GM19025 (cell line): Measurements from ENCODE around the gene HOXA4.

Experiments
- ATAC-seq: cut with Tn5 transposase; IDR thresholded peaks from one replicate; pipeline ENCODE4 v1.9.1; 2021; ENCODE audit warnings: mild to moderate bottlenecking, low read depth, moderate library complexity; ENCODE audit not compliant: unreplicated experiment

The HOXA4 gene

DNA sequence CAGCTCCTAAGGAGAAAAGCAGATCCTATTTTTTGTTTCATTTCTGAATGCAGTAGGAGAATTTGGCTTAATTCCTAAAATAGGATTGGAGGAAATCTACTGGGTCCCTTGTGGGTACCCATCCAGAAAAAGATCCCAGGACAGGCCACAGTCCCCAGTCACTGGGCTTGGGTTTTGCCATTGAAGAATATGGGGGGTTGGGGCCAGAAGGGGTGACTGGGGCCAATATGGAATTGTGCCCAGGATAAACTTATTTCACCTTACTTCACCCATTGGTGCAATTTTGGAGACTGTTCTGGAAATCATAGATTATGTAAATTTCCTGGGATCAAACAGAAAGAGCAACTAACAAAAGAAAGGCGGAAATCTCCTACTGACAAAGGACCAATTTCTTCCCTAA, 7.9 kb upstream of the HOXA4 start:
- ATAC-seq = no peak

DNA sequence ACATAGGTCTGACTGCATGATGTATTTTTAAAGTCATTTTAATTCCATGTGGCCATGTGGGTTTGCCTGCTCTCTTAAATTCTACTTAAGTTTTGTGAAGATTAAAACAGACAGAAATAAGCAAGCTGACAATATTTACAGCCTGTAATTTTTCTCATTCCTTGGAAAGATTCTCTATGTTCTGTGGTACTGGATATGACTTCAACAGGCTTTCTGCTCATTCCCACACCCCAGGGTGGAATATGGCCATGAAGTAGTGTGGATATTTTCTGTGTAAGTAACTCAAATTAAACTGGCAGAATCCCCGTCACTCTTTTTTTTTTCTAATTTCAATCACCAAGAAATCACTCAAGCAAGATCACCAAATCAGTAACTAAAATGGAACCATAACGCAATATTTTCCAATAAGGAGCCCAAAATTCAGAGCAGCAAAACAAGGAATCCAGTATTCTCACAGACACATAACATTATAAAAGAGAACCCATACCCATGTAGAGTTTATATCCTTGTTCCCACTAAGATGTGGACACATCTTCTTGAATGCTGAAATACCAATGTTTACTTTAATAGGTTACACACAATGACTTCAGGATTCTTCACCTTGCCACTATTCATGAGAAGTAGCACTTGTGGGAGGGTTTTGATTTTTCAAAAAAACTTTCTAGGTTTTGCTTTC, 7.2 kb upstream of the HOXA4 start:
- ATAC-seq = no peak

DNA sequence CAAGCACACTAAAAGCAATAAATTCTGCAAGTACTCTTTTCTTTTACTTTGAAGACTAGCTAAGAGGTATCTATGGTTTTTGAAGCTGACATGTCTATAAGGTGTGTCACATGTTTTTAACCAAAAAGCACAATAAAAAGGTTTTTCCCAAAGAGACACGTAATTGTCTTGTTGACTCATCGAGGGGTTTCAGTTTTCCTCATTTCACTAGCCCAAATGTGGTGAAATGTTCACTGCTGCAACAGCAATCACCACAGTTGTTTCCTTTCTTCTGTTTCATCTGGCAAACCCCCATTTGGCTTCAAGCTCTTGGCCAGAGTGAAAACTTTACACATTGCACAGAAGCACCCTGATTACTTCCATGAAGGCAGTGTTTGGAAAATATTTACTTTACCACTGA, 3.8 kb upstream of the HOXA4 start:
- ATAC-seq = no peak

DNA sequence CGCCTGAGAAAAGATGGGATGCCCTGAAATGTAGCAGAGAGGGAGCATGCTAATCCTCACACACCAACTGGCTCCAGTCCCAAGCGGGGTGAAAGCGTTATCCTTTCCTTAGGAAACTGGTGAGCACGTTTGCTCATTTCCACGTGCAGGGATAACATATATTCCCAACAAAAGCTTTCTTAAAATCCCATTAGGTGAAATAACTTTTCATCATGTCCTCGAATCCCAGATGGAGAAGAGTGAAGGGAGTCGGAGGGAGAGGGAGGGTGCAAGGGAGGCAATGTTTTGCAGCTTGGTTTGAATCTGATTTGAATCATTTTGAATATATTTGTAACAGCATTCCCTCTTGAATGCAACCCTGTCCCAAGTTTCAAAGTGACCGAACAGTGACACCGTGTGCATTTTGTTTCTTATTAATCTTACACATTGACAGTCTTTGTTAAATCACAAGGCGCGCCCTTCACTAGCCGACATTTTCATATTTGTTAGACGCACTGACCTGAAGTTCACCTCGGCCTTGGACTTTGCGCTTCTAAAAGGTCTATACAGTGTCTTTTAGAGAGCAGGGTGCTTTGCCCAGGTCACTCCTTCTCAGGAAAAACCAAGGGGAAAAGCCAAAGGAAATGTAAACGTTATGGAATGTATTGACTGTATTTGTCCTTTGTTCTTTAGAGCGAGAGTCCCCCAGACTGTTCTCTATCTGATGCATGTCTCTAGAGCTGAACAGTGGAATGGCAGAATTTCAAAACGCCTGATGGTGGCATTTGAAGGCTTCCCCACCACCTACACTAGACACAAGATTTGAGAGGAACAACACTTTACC, 3.1 kb upstream of the HOXA4 start:
- no peak for ATAC-seq

DNA sequence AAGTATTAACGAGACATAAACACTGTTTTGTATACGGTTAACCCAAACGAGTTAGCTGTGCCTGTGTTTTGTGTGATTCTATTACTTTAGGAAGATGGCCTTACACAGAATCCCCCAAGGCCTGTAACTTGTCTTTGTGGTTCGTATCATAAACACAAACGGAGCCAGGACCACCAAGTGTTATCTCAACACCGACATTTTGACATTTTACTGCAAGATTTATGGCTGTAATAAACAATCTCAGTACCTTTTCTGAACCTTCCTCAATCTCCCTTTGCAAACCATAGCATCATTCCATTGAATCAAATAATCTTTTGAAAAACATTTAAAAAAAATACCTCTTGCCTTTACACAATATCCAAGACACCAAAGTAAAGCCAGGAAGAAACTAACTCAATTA, 2.4 kb upstream of the HOXA4 start:
- no peak for ATAC-seq

DNA sequence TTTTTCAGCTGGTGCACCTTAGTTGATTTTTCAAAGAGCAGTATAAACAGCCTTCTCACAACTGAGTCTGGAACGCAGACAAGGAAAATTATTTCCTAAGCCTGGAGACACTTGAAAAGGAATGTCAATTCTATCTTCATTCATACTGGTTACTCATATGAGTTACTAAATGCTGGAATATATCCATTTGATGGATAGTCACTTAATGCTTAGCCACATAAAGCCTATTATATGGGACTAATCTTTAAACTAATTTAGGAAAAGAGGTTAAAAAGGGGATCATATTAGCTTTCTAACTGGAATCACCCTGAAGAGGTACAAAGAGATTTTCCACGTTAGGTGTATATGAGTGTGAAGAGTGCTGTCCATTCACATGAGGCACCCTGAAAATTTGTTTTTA, 1.7 kb upstream of the HOXA4 start:
- ATAC-seq = no peak

DNA sequence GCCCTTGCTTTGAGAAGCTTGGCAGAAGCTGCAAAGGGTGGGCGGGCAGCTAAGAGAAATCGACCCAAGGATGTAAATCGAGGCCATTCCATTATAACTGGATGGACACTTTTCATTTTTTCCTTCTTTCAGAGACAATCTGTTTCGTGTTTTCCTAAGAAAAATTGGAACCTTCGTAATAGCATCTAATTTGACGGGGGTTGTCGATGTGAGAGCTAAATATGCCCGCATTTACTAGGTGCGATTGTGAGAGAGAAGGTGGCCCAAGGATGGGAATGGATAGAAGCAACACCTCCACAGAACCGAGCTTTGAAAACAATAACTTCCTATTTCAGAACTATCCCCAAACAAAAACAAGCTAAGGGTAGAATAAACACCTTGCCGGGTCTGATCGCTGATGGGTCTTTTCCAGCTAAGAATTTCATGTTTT, 848 bp upstream of the HOXA4 start:
- ATAC-seq = no peak

DNA sequence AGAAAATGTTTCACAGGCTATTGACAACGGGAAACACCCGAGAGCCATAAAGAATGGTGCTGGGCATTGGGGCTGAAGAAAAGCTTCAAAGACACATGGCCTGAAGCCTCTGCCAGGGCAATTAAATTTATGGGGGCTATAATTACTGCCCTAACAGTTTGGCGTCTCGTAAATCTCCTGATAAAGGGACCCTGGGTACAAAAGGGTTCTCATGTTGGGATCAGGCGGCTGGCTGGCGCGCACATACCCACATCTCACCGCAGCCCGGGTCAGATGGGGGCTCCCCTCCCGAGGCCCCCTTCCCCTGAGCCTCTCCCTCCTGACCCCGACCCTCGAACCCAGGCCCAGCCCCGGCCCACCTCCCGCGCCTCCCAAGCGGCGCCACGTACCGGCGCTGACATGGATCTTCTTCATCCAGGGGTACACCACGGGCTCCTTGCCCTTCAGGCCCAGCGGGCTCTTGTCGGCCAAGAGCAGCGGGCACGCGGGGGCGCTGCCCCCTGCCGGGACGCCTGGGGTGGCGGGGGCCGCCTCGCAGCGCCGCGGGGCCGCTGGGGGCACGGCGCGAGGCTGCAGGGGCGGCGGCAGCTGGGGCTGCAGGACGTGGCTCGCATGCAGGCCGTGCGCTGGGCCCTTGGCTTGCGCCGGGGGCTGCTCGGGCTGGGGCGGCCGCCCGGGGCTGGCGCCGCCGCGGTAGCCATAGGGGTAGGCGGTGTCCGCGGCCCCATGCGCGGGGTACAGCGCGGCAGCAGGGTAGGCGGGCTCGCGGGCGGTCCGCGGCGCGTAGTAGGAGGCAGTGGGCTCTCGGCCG, 623 bp downstream of the HOXA4 start:
- ATAC-seq = no peak

DNA sequence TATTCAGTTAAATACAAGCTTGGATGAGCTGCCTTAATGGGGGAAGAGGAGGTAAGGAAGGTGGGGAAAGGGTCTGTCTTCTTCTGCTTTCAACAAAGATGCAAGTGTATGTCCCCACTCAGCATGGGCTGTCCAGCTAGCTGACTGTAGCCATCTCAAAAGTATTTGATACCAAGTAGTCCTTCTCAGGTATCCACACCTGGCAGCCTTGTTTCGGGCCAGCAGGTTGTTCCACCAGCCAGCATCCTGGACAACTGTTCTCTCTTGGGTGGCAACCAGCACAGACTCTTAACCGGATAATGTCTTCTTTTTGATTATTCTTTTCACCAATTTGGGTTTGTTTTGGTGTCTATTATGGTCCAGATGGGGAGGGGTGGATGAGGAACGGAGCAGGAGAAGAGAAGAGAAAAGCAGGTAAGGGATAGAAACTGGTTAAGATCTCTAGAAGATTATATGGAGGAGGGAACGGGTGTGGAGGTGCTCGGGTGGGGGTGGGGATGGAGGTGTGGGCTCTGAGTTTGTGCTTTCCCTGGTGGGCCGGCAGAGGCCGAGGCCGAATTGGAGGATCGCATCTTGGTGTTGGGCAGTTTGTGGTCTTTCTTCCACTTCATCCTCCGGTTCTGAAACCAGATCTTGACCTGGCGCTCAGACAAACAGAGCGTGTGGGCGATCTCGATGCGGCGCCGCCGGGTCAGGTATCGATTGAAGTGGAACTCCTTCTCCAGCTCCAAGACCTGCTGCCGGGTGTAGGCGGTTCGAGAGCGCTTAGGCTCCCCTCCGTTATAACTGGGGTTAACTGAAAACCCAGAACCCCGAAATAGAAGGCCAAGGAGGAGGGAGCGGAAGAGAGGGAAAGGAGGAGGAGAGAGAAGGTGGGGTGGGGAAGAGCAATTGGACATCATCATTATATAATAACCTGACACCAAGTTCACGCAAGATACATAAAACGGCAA, 1.5 kb downstream of the HOXA4 start:
- no peak for ATAC-seq

DNA sequence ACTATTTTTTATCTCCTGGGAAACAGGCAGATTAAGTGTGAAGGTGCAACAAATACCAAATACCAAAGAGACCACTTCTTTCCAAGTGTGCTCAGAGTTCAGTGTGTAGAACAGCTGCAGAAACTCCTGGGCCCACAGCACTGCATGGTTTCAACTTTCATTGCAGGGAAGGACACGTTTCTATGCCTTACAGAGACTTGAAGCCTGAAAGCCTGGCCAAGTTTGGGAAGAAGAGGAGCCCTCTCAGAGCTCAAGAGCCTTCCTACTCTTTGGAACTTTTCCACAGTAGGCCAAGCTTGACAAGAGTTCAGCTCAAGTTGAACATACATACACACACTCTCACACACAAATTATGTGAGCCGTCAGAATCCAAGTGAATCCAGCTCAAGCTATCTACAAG, 2.5 kb downstream of the HOXA4 start:
- no peak for ATAC-seq

DNA sequence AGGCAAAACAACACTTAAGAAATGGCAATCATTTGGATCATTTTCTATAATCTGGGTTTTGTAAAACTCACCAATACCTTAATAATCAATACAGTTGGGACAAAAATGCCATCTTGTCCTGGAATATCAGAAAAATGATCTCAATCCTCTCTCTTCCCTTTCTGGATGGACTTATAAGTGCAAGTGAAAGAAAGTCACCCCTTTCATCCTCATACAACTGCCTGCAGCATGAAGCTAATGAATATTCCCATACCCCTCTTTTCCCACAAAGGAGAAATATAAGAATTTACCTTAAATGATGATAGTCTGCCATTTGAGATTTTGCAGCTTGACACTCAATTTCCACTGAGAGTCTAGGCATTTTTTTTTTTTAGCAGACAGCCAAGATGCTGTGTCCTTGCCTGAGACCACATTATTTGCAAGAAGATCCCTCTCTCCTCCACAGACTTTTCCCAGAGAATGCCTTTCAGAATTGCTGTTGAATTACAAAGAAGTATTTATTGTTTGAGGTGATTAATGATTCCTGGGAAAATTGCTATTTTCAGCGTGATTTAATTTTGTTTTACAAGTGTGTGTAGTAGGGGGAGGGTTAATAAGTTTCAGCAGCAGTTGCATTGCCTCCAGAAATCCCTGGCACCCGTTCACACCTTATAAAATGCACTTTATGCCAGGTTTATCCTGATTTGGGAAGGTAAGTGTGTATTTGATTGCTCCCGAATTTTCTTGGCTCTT, 3.8 kb downstream of the HOXA4 start:
- no peak for ATAC-seq

DNA sequence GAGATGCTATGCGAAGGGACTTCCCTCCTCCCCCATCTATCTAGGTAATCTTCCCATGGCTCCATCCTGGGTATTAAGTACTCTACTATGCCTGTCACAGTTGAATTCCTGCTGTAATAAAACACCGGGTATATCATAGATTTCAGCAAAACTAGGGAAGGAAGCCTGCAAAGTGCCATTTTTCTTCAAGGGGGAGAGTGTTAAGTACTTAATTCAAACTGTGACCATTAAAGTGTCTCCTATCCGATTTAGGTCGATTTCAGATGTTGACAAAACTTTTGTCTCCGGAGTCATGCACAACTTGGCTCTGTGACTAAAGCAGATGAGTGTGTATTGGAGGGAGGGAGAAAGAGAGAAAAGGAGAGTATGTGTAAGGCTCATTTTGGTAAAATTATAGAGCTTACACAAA, 4.6 kb downstream of the HOXA4 start:
- no peak for ATAC-seq

DNA sequence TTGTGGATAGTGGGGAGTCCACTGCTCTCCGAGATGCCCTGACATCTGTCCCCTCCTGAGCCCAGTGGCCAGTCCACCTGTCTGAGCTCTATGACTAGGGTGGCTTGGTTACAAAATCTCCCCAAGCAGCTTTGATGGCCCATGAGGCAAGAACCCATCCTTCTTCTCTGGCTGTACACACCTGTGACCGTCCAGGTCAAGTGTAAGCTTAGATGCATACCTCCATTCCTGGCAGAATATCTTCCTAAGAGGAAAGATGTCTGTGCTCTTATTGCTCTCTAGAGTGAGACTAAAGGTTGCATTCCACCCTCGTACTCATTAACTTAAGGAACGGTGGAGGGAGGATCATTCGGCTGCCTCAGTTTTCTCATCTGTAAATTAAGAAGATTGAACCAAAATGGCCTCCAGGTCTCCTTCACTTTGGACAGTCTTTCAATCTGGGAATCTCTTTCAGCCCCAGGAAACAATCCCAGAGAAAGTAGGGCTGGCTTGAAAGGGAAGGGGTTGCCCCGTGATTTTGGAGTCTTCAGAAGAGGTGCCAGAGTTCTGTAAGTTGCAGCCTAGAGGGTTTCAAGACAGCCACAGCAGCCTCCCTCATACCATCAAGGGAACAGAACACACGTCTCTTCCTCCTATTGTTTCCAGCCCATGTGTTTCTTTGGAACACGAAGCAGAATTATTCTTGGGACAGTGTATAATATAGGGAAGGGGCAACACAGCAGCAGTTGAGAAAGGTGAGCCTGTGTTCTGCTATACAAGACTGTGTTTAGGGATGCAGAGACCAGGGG, 5.5 kb downstream of the HOXA4 start:
- no peak for ATAC-seq

DNA sequence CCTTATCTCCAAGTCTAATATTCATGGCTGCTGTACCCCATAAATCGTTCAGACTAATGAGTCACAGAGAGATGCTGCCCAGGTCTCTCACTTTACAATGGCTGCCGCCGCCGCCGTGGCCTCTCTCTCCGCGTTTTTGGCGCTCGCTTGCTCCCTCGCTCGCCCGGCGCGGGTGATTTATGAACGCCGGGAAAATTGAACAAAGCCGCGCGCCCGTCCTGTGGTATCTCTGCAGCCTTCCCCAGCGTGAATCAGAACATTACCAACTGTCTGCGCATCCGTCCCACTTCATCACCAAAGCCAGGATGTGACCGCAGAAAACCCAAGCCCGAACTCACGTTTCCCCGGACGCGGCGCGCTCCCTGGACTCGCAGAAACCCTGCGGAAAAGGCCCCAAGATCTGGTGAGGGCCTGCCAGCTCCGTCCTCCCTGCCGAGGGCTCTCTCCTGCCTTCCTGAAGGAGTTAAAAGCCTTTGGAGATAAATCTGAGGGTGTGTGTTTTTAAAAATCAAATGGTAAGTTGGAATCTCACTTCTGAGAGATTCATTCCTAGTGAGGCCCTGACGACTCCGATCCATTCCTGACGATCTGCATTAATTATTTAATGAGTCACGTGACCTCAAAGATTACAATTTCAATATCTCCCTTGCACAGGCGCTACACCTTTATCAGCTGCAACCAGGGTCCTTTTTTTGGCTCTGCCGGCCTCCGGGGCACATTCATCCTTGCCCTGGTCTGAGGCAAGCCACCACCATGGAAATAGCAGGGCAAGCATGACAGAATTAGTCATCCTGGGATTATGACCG, 6.3 kb downstream of the HOXA4 start:
- no peak for ATAC-seq

DNA sequence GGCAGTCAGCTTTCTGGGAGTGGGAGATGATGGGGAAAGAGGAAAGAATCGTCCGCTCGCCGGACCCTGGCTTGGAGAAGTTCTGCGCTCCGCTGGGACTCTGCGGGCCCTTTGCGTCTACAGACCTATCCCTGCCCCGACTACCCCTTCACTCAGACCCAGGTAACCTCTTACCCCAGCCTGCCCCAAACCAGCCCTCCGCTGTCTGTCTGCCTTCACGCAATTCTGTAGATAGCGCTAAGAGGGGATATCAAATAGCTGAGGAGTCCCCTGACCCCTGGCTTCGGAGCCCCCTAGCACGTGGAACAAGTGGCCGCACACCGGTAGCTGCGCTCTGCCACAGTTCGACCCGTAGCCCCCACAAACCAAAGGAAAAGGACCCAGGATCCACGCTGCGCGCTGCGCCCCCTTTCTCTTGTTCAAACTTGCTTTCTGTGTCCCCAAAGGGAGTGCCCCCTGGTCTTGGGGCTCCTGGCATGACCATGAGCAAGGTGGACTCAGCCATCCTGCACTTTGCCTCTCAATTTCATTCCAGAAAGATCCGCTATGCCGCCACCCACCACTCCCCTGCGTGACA, 7.0 kb downstream of the HOXA4 start:
- ATAC-seq = no peak

DNA sequence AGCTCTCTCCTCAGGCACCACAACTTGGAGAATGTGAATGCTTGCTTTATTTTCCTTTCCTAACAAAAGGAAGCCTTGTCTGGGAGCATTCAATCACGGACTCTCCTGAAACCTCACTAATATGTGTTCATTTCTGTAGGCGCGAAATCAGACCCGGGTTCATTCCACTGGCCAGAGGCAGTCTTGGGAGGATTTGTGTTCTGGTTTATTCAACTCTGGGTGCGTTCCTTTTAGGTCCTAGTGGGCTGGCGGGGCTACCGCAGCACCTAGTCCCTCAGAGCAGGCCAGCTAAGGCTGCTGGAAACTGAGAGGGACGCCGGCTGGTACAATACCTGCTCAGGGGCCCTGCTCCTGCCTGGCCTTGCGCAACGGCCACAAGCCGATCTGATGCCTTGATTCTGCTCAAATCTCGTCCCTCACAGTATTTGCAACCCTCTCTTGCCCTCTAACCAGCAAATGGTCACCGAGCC, 7.5 kb downstream of the HOXA4 start:
- ATAC-seq = no peak

DNA sequence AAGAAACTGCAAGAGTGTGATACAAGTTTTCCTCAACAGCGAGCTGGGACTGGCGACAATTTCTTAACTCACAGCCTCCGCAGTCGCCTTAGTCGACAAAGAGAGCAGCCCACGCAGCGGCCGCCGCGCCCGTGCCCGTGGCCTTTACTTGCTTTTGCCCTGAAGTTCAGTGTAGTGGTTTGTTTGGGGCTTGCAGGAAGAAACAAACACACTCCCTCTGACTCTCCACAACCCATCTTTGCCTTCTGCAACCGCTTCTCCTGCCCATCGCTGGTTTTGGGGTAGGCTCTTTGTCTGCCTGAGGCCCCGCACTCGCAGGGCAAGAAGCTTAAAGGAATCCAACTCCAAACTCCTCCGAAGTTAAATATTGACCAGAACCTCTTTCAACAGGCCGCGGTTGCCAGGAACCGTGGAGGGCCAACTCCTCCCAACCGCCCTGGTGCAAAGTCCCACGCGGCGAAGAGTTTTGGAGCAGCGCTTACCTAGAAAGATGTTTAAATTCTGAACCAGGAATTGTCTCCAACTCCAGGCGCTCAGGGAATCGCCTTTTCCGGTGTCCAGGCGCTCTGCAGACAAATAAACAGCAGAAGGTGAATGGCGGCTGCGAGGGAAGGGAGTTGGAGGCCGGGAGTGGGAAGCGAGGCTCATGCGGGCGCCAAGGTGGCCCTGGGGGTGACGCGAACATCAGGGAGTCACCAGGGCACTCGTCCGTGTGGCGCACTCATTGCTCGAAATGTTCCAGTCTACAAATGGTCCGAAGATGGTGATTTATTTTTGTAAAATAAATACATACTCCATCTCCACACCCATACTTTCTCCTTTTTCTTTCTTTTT, 8.3 kb downstream of the HOXA4 start:
- ATAC-seq = no peak
